Measurements from ENCODE around the gene STK17B. TPM values are rescaled to one million over a fixed set of nuclear protein-coding genes. Genes with fewer than 3 reads are reported as not detected.

STK17B gene
- total and polyA plus RNA-seq, 2 donors (not counting 1 experiment from before 2014, with no cell fraction given), result 39.0 to 43.1 TPM

GRCh38 chr2:196183172-196183473 lies 11.7 kb upstream of the STK17B start:
- TF ChIP-seq EZH2 (IDR thresholded peaks at IDR 0.05; ENCODE audit: low read length, missing control alignments) (no peak), CTCF (conservative IDR thresholded peaks at IDR 0.05 in 1 of 2, IDR thresholded peaks at IDR 0.05 in 1 of 2; ENCODE audit: low read depth in 1 of 2, low read length in 2 of 2) (no peak)
- DNase-seq (ENCODE audit: low read depth in 2 of 2), result no peak
- Histone ChIP-seq H3K4me1 (ENCODE audit: control insufficient read depth, extremely low read depth, insufficient read depth, low read length) (no peaks in the 10 kb centered on the region), H3K4me2 (ENCODE audit: extremely low read depth, insufficient read depth, low read length) (no peak overlapping the region), H3K27ac (ENCODE audit: insufficient read depth, low read length) (no peak overlapping the region), H3K4me3 (replicated peaks in 1 of 4; ENCODE audit: control extremely low read depth in 1 of 4, insufficient read depth in 1 of 4, low read depth in 3 of 4, low read length in 4 of 4) (no peak overlapping the region), H3K36me3 (ENCODE audit: control insufficient read depth, insufficient read depth, low read length) (no peaks in the 10 kb centered on the region), H3K9me3 (ENCODE audit: control insufficient read depth, insufficient read depth, low read depth, low read length) (no peaks in the 10 kb centered on the region), H4K20me1 (ENCODE audit: control insufficient read depth, extremely low read depth, insufficient read depth, low read length) (no peaks in the 10 kb centered on the region), H2AFZ (ENCODE audit: low read length) (no peak overlapping the region), H3K27me3 (ENCODE audit: control insufficient read depth, insufficient read depth, low read length) (no peaks in the 10 kb centered on the region), H3K79me2 (ENCODE audit: control insufficient read depth, insufficient read depth, low read length) (no peaks in the 10 kb centered on the region), H3K9ac (ENCODE audit: insufficient read depth, low read length) (no peak overlapping the region)

GRCh38 chr2:196182439-196183171 lies 11.2 kb upstream of the STK17B start:
- TF ChIP-seq EZH2 (IDR thresholded peaks at IDR 0.05; ENCODE audit: low read length, missing control alignments) (no peak), CTCF (conservative IDR thresholded peaks at IDR 0.05 in 1 of 2, IDR thresholded peaks at IDR 0.05 in 1 of 2; ENCODE audit: low read depth in 1 of 2, low read length in 2 of 2) (no peak)
- no peaks in the 10 kb centered on the region for H3K36me3 ChIP-seq (ENCODE audit: control insufficient read depth, insufficient read depth, low read length)
- no peaks in the 10 kb centered on the region for H3K27me3 ChIP-seq (ENCODE audit: control insufficient read depth, insufficient read depth, low read length)
- H3K4me3 ChIP-seq (replicated peaks in 1 of 4; ENCODE audit: control extremely low read depth in 1 of 4, insufficient read depth in 1 of 4, low read depth in 3 of 4, low read length in 4 of 4), result no peak overlapping the region
- H3K9me3 ChIP-seq (ENCODE audit: control insufficient read depth, insufficient read depth, low read depth, low read length), result no peaks in the 10 kb centered on the region
- H3K4me2 ChIP-seq (ENCODE audit: extremely low read depth, insufficient read depth, low read length), result no peak overlapping the region
- no peaks in the 10 kb centered on the region for H4K20me1 ChIP-seq (ENCODE audit: control insufficient read depth, extremely low read depth, insufficient read depth, low read length)
- no peaks in the 10 kb centered on the region for H3K4me1 ChIP-seq (ENCODE audit: control insufficient read depth, extremely low read depth, insufficient read depth, low read length)
- H3K79me2 ChIP-seq (ENCODE audit: control insufficient read depth, insufficient read depth, low read length), result no peaks in the 10 kb centered on the region
- H2AFZ ChIP-seq (ENCODE audit: low read length), result no peak overlapping the region
- no peak for DNase-seq (ENCODE audit: low read depth in 2 of 2)
- no peak overlapping the region for H3K9ac ChIP-seq (ENCODE audit: insufficient read depth, low read length)
- H3K27ac ChIP-seq (ENCODE audit: insufficient read depth, low read length), result no peak overlapping the region

- no peak overlapping the region for H3K4me3 ChIP-seq (replicated peaks in 1 of 4; ENCODE audit: control extremely low read depth in 1 of 4, insufficient read depth in 1 of 4, low read depth in 3 of 4, low read length in 4 of 4)
- no peaks in the 10 kb centered on the region for H3K79me2 ChIP-seq (ENCODE audit: control insufficient read depth, insufficient read depth, low read length)
- H3K9ac ChIP-seq (ENCODE audit: insufficient read depth, low read length), result no peak overlapping the region
- H3K27me3 ChIP-seq (ENCODE audit: control insufficient read depth, insufficient read depth, low read length), result no peaks in the 10 kb centered on the region
- no peaks in the 10 kb centered on the region for H3K36me3 ChIP-seq (ENCODE audit: control insufficient read depth, insufficient read depth, low read length)
- H4K20me1 ChIP-seq (ENCODE audit: control insufficient read depth, extremely low read depth, insufficient read depth, low read length), result no peaks in the 10 kb centered on the region
- TF ChIP-seq CTCF (conservative IDR thresholded peaks at IDR 0.05 in 1 of 2, IDR thresholded peaks at IDR 0.05 in 1 of 2; ENCODE audit: low read depth in 1 of 2, low read length in 2 of 2) (no peak), EZH2 (IDR thresholded peaks at IDR 0.05; ENCODE audit: low read length, missing control alignments) (no peak)
- no peak for DNase-seq (ENCODE audit: low read depth in 2 of 2)
- H3K27ac ChIP-seq (ENCODE audit: insufficient read depth, low read length), result no peak overlapping the region
- no peaks in the 10 kb centered on the region for H3K4me1 ChIP-seq (ENCODE audit: control insufficient read depth, extremely low read depth, insufficient read depth, low read length)
- no peak overlapping the region for H2AFZ ChIP-seq (ENCODE audit: low read length)
- no peaks in the 10 kb centered on the region for H3K9me3 ChIP-seq (ENCODE audit: control insufficient read depth, insufficient read depth, low read depth, low read length)
- no peak overlapping the region for H3K4me2 ChIP-seq (ENCODE audit: extremely low read depth, insufficient read depth, low read length)
These were observed 10.1 kb upstream of the STK17B start for GRCh38 chr2:196181484-196181883.

Measured in fibroblast of lung (primary cell).